EL (cell line): ENCODE results near the gene CRACDL.
A peak's percentile ranks its signal among the peaks of the same experiment; 100 is the strongest.

Source experiments
- DNase-seq: peaks from one replicate; pipeline ENCODE4 v3.0.0-alpha.2; 2016

CRACDL gene

GRCh38 chr2:98822301-98823164 is 113.5 kb downstream of the CRACDL start:
- no peak for DNase-seq

- no peak for DNase-seq
Observed at GRCh38 chr2:98821629-98822135, 114.3 kb downstream of the CRACDL start.

- no peak for DNase-seq
Observed at GRCh38 chr2:98819231-98819766, 116.7 kb downstream of the CRACDL start.

DNA sequence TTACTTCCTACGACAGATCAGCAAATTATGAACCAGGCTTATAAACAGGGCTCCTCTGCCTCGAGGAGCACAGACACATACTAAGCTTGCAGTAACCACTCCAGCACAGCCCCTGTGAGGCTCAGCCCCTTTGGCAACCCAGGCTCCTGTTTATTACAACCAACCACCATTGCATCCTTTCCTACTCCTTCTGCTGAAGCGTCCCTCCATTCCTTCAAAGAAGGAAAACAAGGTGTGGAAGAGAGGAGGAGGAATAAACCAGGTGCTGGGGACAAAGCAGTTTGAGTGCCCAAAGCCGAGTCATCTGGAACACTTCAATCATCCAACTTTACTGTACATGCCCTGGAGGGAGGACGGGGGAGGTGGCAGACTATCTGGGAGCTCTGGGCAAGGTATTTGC is 117.9 kb downstream of the CRACDL start:
- DNase-seq: no peak

GRCh38 chr2:98816281-98816680 is 119.7 kb downstream of the CRACDL start:
- no peak for DNase-seq

- DNase-seq: no peak
Observed at GRCh38 chr2:98815795-98816194, 120.2 kb downstream of the CRACDL start.

DNA sequence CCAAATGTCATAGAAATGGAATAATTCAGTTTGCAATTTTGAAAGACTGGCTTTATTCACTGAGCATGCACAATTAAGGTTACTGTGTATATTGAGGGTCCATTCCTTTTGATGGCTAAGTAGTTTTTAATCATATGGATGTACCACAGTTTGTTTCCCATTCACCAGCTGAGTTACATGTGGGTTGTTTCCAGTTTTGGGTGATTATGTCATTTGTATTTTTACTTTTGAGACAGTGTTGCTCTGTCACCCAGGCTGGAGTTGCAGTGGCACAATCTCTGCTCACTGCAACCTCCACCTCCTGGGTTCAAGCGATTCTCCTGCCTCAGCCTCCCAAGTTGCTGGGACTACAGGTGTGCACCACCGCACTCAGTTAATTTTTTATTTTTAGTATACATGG is 124.3 kb downstream of the CRACDL start:
- no peak for DNase-seq

- DNase-seq: no peak
Observed at GRCh38 chr2:98810588-98810928, 125.5 kb downstream of the CRACDL start.

DNA sequence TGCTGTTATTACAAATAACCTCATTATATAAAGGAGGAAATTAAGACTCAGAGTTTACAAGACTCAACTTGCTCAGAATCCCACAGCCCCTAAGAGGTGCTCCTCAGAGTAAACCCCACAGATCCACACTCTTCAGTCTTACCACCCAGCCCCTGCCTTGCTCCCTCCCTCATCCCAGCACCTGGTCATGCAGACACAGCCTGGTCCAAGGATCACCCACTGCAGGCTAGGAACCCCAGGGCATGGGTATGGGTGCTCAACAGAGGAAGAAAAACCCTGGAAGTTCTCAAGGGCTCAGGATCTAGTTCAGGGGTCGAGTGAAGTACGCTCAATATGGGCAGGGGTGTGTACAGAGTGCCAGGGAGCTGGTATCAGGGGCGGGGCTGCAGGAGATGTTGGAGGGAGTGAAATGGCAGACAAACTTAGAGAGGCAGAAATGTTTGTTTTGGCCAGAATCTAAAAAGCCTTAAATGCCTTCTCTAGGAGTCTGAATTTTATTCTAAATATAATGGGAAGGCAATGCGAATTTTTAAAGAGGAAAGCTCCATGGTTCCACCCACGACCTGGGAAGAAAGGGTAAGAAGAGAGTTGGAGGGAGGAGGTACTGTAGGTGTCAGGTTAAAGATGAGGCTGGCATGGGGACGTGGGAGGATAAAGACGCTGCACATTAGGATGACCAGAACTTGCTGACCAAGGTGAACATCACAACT is 126.0 kb downstream of the CRACDL start:
- no peak for DNase-seq

DNA sequence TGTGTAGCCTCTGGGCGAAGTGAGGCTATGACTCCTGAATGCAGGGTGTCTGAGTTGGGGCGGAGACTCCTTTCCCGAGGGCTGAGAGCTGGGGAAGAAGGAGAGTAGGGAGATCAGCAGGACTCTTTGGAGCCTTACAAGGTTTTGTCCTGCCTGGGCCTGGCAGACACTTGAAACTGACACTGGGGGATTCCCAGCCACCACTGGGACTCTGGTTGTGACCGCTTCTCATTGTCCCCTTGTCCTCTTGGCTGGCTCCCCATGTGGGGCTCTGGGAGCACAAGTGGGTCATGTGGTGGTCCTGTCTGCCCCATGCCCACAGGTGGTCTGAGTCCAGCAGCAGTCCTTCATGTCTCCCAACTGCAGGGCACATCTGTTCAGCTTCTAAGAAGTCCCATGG is 126.9 kb downstream of the CRACDL start:
- DNase-seq: no peak

- no peak for DNase-seq
Observed at GRCh38 chr2:98808546-98808945, 127.5 kb downstream of the CRACDL start.

DNA sequence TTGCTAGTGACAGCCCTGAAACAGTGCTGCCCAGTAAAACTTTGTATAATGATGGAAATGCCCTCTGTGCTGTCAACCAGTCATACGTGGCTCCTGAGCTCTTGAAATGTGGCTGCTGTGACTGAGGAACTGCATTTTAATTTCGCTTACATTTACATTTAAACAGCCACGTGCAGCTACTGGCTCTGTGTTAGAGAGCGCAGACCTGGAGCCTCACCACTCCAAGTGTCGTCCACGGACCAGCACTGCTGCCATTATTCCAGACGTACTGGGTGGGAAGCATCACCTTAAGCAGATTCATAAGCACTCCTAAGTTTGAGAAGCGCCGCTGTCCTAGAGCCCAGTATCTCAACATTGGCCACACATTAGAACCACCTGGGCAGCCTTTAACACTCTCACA is 128.1 kb downstream of the CRACDL start:
- DNase-seq: no peak

- DNase-seq: no peak
Observed at GRCh38 chr2:98807221-98807620, 128.8 kb downstream of the CRACDL start.

DNA sequence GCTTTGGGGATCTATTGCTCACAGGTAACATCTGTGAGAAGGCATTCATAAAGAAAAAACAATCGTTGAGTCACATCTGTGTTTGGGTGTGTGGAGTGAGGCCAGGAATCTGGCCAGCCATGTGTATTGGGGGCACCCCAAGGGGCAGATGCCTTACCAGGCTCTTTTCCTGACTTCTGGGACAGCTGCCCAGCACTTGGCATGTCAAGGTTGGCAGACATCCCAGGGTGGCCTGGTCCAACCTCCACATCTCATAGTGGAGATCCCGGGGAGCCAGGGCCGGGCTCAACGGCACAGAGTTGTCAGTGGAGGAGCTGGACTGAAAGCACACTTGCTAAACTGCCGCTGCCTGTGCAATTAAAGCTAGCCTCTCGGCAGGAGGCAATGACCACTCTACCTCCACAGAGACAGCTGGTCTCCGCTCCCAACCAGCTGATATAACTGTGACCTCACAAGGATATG is 129.8 kb downstream of the CRACDL start:
- DNase-seq: peak; percentile 18

DNA sequence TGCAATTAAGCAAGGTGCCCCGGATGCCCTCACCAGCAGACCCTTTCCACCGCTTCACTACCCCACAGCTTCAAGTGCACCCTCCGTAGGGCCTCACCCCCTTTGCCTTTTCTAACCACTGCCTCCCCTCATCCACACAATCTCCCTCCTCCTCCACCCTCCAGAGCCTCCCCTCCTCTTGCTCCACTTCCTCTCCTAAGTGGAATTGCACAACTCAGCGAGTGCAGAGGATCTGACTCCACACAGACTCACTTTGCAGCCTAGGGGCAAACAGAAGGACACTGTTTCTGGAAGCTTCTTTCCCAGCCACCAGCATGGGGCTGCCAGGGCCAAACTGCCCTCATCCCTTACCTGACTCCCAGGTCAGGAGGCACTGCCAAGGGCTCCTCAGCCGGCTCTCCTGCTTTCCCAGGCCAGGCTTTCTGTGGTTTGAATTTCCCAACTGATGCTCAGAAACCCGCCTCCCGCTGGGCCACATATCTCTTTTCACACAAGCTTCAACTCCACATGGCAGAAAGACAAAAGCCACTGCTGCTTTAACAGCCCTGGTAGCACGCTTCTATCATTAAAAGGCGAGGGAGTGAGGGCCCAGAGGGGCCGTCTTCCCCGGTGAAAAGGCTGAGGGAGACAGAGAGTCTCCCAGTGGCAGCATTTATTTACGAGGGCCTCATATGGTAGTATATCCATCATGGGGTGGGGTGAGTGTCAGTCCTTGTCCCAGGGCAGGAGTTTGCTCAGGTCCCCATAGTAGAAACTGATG is 130.4 kb downstream of the CRACDL start:
- DNase-seq: peak; percentile 39

GRCh38 chr2:98804736-98805135 is 131.3 kb downstream of the CRACDL start:
- no peak for DNase-seq

- no peak for DNase-seq
Observed at GRCh38 chr2:98804265-98804650, 131.8 kb downstream of the CRACDL start.

DNA sequence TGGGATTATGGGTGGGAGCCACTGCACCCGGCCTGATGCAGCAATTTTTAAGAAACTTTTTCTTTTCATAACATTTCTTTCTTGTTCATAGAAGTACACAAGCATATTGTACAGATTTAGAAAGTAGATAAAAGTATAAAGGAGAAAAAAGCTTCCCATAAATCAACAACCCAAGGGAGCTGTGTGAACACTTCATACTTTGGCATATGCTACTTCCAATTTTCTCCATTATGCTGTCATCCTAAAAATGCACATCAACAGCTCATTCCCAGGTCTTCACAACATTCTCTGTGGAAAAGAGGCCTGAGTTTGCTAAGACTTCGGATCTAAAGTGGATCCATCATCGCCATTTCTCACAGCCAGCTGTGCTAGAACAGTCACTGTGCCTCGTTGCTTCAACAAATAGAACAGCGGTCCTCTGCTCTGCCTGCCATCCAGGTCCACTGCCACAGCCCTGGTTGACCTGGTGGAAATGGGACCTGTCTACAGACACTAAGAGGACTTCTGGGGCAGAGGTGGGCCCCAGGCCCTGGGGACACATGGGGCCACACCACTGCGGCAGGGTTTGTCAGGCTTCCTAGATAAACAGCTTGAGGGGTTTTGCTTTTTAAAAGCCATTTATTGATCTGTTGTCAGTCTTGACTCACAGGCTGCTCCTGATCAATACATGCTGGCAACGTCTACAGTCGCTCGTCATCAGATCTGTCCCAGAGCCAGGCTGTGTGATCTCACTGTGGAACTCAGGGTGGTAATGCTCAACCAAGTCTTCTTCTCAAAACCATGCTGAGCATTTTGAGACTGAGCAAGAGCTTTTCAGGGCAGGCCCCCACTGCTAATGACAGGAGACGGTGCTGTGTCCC is 132.4 kb downstream of the CRACDL start:
- no peak for DNase-seq

DNA sequence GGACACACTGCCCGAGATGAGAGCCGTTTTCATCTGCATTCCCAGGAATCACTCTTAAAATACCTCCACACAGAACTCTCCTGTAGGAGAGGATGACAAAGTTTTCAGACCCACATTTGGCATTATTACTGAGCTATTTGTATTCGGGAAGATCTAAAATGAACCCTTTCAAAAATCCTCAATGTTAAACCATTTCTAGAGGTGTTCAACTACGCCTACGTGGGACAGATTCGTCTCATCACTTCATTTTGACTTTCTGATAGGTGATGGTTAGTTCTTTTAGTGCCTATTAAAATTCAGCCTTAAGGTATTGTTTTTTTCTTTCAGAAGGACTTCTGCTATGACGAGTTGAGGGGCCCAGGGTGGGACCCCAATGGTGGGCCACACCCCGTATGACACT is 133.7 kb downstream of the CRACDL start:
- no peak for DNase-seq

GRCh38 chr2:98801921-98802321 is 134.1 kb downstream of the CRACDL start:
- no peak for DNase-seq

GRCh38 chr2:98801286-98801685 is 134.7 kb downstream of the CRACDL start:
- no peak for DNase-seq
